Measurements from ENCODE around the gene SLC6A5.

Gene SLC6A5

GRCh38 chr11:20634044-20634443 is 34.6 kb downstream of the SLC6A5 start:
- Histone ChIP-seq H3K4me3 (ENCODE audit: low read depth, low read length) (no peak overlapping the region), H3K27ac (ENCODE audit: extremely low read depth, low read depth, low read length) (no peak overlapping the region), H3K4me1 (ENCODE audit: control insufficient read depth, insufficient read depth, low read length) (no peaks in the 10 kb centered on the region), H3K36me3 (ENCODE audit: control insufficient read depth in 2 of 2, insufficient read depth in 1 of 2, low read length in 2 of 2) (no peaks in the 10 kb centered on the region), H3K9me3 (ENCODE audit: control insufficient read depth, insufficient read depth, low read depth, low read length) (no peaks in the 10 kb centered on the region)
- TF ChIP-seq KLF7 (tag by site-specific recombination; IDR thresholded peaks at IDR 0.05; ENCODE audit: borderline replicate concordance), result no peak
- no peak for TF ChIP-seq ZNF174 (tag by site-specific recombination; IDR thresholded peaks at IDR 0.05)
- ChIA-PET CTCF (interaction anchor here (0.7 to 1.1 kb wide), 2 partner anchors 24 to 472 kb away, joined by 3 read pairs; no protein-coding TSS in a partner anchor), POLR2A (no interaction called here)

GRCh38 chr11:20634781-20635180 is 35.4 kb downstream of the SLC6A5 start:
- Histone ChIP-seq H3K4me1 (ENCODE audit: control insufficient read depth, insufficient read depth, low read length) (no peaks in the 10 kb centered on the region), H3K4me3 (ENCODE audit: low read depth, low read length) (no peak overlapping the region), H3K27ac (ENCODE audit: extremely low read depth, low read depth, low read length) (no peak overlapping the region), H3K9me3 (ENCODE audit: control insufficient read depth, insufficient read depth, low read depth, low read length) (no peaks in the 10 kb centered on the region), H3K36me3 (ENCODE audit: control insufficient read depth in 2 of 2, insufficient read depth in 1 of 2, low read length in 2 of 2) (no peaks in the 10 kb centered on the region)
- POLR2A ChIA-PET, result no interaction called here
- TF ChIP-seq ZFHX2 (tag by site-specific recombination; conservative IDR thresholded peaks at IDR 0.05) (no peak), ZEB2 (tag by site-specific recombination; IDR thresholded peaks at IDR 0.05) (no peak), ZNF311 (tag by site-specific recombination; IDR thresholded peaks at IDR 0.05; ENCODE audit: borderline replicate concordance) (no peak), ZNF488 (tag by site-specific recombination; IDR thresholded peaks at IDR 0.05) (no peak), ZNF292 (tag by site-specific recombination; IDR thresholded peaks at IDR 0.05; ENCODE audit: borderline replicate concordance, low read depth) (no peak), ZNF837 (tag by site-specific recombination; IDR thresholded peaks at IDR 0.05) (no peak), SCRT1 (tag by site-specific recombination; IDR thresholded peaks at IDR 0.05; ENCODE audit: borderline replicate concordance) (no peak), ZNF354C (tag by site-specific recombination; IDR thresholded peaks at IDR 0.05; ENCODE audit: borderline replicate concordance, low read depth) (no peak), ZNF624 (tag by site-specific recombination; IDR thresholded peaks at IDR 0.05) (no peak), ZNF132 (tag by site-specific recombination; IDR thresholded peaks at IDR 0.05; ENCODE audit: borderline replicate concordance) (no peak), HOXD13 (CRISPR knock-in tag; IDR thresholded peaks at IDR 0.05; ENCODE audit: borderline replicate concordance) (no peak), ZFP69B (tag by site-specific recombination; IDR thresholded peaks at IDR 0.05) (no peak), ZNF214 (tag by site-specific recombination; IDR thresholded peaks at IDR 0.05; ENCODE audit: borderline replicate concordance) (no peak)
- CTCF ChIA-PET, result interaction anchor here (0.7 kb wide), 1 partner anchor 473 kb away, joined by 3 read pairs; no protein-coding TSS in a partner anchor

- Histone ChIP-seq H3K9me3 (ENCODE audit: control insufficient read depth, insufficient read depth, low read depth, low read length) (no peaks in the 10 kb centered on the region), H3K4me1 (ENCODE audit: control insufficient read depth, insufficient read depth, low read length) (no peaks in the 10 kb centered on the region), H3K4me3 (ENCODE audit: low read depth, low read length) (no peak overlapping the region), H3K36me3 (ENCODE audit: control insufficient read depth in 2 of 2, insufficient read depth in 1 of 2, low read length in 2 of 2) (no peaks in the 10 kb centered on the region), H3K27ac (ENCODE audit: extremely low read depth, low read depth, low read length) (no peak overlapping the region)
- ChIA-PET POLR2A (no interaction called here), CTCF (interaction anchor here (0.7 to 1.6 kb wide), 2 partner anchors 10 to 455 kb away, joined by 3 to 10 read pairs; no protein-coding TSS in a partner anchor)
- TF ChIP-seq ZNF324 (tag by site-specific recombination; IDR thresholded peaks at IDR 0.05) (no peak), ZSCAN16 (tag by site-specific recombination; IDR thresholded peaks at IDR 0.05) (no peak), ZNF155 (tag by site-specific recombination; IDR thresholded peaks at IDR 0.05) (no peak), OVOL3 (tag by site-specific recombination; IDR thresholded peaks at IDR 0.05) (no peak), ZNF48 (tag by site-specific recombination; IDR thresholded peaks at IDR 0.05) (no peak), ZNF37A (tag by site-specific recombination; IDR thresholded peaks at IDR 0.05) (no peak), ZNF248 (tag by site-specific recombination; IDR thresholded peaks at IDR 0.05) (no peak), ZNF629 (tag by site-specific recombination; IDR thresholded peaks at IDR 0.05) (no peak), HOXA7 (CRISPR knock-in tag; IDR thresholded peaks at IDR 0.05; ENCODE audit: borderline replicate concordance) (no peak), ZNF174 (tag by site-specific recombination; IDR thresholded peaks at IDR 0.05) (no peak), ZNF239 (tag by site-specific recombination; IDR thresholded peaks at IDR 0.05) (no peak), ZNF280C (tag by site-specific recombination; IDR thresholded peaks at IDR 0.05) (no peak), ZNF585B (tag by site-specific recombination; IDR thresholded peaks at IDR 0.05) (no peak)
Observed at GRCh38 chr11:20638074-20638473, 38.7 kb downstream of the SLC6A5 start.
